Measurements from ENCODE around the gene PHKG1.
A peak's percentile ranks its signal among the peaks of the same experiment; 100 is the strongest.
"Not testable (repeated sequence)": the region's sequence is repeated elsewhere in the genome, so short reads cannot be mapped to it uniquely, and the experiment has no call there.

Gene PHKG1

DNA sequence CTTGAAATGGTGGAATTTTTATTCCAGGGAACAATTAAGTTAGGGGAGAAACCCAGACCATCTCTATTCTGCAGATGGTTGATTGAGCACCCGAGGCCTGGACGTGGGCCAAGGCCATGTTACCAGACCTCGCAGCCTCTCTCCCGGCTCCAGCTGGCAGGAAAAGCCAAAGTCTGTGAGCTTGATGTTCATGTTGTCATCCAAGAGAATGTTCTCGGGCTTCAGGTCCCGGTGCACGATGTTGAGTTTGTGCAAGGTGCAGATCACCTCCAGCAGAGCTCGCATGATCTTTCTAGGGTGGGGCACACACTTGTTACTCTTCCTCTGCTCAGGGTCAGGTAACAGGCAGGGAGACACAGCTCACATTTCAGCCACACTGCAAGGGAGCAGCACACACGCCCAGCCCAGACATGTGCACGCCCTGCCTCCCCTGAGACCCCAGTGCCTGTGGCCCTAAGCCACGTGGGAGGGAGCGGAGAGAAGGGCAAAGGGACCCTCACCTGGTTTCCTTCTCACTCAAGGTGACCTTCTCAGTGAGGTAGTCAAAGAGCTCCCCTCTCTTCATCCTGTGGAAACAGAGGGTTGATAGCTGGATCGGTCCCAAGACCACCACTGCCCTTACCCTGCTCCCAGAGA, 9.5 kb downstream of the PHKG1 start:
- Histone ChIP-seq H3K27ac (no peak overlapping the region), H3K4me3 (ENCODE audit: low read depth, low read length) (no peak overlapping the region), H3K36me3 (peaks cover 11% of the 10 kb centered on the region), H3K9me3 (ENCODE audit: severe bottlenecking) (no peaks in the 10 kb centered on the region), H3K27me3 (ENCODE audit: insufficient read depth, low read depth, severe bottlenecking) (no peaks in the 10 kb centered on the region)
- TF ChIP-seq CTCF (IDR thresholded peaks at IDR 0.05; ENCODE audit: low read depth, low read length): no peak
- DNase-seq: no peak

DNA sequence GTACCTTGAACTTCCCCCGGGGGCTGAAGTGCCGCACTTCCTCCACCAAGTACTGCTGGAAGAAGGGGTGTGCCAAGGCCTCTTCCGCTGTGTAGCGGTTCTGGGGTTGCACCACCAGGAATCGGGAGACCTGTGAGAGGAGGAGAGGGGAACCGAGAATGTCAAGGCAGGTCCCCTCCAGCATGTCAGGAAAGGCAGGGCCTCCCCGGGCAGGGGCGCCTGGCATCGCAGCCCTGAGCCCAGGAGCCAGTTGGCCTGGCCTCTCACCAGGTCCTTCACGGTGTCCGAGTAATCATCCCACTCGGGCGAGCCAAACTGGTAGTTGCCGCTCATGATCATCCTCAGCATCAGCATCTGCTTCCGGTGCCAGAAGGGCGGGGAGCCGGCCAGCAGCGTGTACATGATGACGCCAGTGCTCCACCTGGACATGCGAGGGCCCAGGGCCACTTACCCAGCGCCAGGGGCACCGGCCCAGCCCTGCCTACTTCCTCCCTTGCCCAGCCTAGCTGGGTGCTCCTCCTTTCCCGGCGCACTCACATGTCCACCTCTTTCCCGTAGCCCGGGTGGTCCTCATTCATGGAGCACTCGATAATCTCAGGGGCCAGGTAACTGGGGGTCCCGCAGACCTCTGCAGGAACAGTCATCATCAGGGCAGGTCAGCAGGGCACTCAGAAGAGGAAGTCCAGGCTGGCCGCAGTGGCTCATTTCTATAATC, 11.0 kb downstream of the PHKG1 start:
- H3K36me3 ChIP-seq: peaks cover 14% of the 10 kb centered on the region
- DNase-seq: no peak
- no peaks in the 10 kb centered on the region for H3K9me3 ChIP-seq (ENCODE audit: severe bottlenecking)
- H3K27ac ChIP-seq: no peak overlapping the region
- H3K27me3 ChIP-seq (ENCODE audit: insufficient read depth, low read depth, severe bottlenecking): no peaks in the 10 kb centered on the region
- no peak for TF ChIP-seq CTCF (IDR thresholded peaks at IDR 0.05; ENCODE audit: low read depth, low read length)
- H3K4me3 ChIP-seq (ENCODE audit: low read depth, low read length): no peak overlapping the region

DNA sequence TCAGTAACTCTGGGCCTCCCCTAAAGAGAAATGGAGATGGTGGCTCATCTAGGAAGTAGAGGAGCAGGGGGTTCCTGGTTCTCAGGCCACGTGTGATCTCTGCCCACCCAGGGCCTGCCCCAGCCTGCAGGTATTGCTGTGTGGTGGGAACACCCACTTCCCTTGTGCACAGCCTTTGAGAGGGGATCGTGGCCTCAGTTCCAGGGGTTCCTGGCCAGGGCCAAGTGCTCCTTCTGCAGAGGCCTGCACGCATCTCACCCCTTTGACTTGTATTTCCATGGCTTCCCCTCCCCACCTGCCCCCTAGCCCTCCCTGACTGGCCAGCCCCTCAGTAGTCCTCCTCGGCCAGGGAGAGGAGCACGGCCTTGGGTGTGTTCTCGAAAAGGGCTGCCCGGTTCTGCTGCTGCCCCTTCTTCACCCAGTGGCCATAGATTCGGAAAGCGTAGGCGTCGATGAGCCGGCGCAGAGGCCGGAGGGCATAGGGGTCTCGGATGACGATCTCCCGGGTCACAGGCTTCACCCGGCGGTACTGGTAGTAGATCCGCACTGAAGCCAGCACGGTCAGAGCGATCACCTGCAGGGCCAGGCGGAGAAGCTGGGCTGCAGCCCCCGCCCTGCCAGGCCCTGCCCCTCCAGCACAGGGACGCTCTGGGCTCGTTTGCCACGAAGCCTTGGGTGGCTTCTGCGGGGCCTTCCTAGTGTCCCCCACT, 11.9 kb downstream of the PHKG1 start:
- not testable (repeated sequence) for H3K27ac ChIP-seq; H3K27me3 ChIP-seq (ENCODE audit: insufficient read depth, low read depth, severe bottlenecking); H3K9me3 ChIP-seq (ENCODE audit: severe bottlenecking); H3K4me3 ChIP-seq (ENCODE audit: low read depth, low read length); DNase-seq
- H3K36me3 ChIP-seq: peaks cover 14% of the 10 kb centered on the region

- Histone ChIP-seq H3K27me3 (ENCODE audit: insufficient read depth, low read depth, severe bottlenecking) (no peaks in the 10 kb centered on the region), H3K36me3 (peaks cover 11% of the 10 kb centered on the region), H3K27ac (no peak overlapping the region), H3K4me3 (ENCODE audit: low read depth, low read length) (no peak overlapping the region), H3K9me3 (ENCODE audit: severe bottlenecking) (no peaks in the 10 kb centered on the region)
- DNase-seq: no peak
- TF ChIP-seq CTCF (IDR thresholded peaks at IDR 0.05; ENCODE audit: low read depth, low read length): peak; percentile 54
These were observed 13.1 kb downstream of the PHKG1 start for GRCh38 chr7:56079450-56080185.

DNA sequence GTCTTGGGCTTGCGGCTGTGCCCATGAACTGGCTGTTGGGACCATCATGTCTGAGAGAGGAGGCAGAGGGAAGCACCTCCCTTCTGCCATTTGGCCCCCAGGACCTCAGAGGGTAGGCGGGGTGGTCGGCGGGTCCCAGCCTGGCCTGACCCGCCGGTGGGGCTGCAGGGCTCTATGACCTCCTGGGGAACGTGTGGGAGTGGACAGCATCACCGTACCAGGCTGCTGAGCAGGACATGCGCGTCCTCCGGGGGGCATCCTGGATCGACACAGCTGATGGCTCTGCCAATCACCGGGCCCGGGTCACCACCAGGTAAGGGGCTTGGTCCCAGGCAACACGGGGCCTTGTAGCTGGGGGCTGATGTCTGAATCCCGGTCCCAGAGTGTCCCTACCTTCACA, 14.6 kb downstream of the PHKG1 start:
- no peak for TF ChIP-seq CTCF (IDR thresholded peaks at IDR 0.05; ENCODE audit: low read depth, low read length)
- no peak for DNase-seq
- no peak overlapping the region for H3K27ac ChIP-seq
- no peaks in the 10 kb centered on the region for H3K27me3 ChIP-seq (ENCODE audit: insufficient read depth, low read depth, severe bottlenecking)
- no peak overlapping the region for H3K4me3 ChIP-seq (ENCODE audit: low read depth, low read length)
- H3K9me3 ChIP-seq (ENCODE audit: severe bottlenecking): no peaks in the 10 kb centered on the region
- peaks cover 12% of the 10 kb centered on the region for H3K36me3 ChIP-seq

- Histone ChIP-seq H3K36me3 (peaks cover 16% of the 10 kb centered on the region), H3K27ac (no peak overlapping the region), H3K4me3 (ENCODE audit: low read depth, low read length) (no peak overlapping the region), H3K27me3 (ENCODE audit: insufficient read depth, low read depth, severe bottlenecking) (no peaks in the 10 kb centered on the region), H3K9me3 (ENCODE audit: severe bottlenecking) (no peaks in the 10 kb centered on the region)
- no peak for DNase-seq
- no peak for TF ChIP-seq CTCF (IDR thresholded peaks at IDR 0.05; ENCODE audit: low read depth, low read length)
These were observed 15.1 kb downstream of the PHKG1 start for GRCh38 chr7:56077681-56078080.

All from WERI-Rb-1 (cell line).